Lung (tissue), 12 donors: ENCODE measurements around the gene SARDH. TPM values are rescaled to one million over a fixed set of nuclear protein-coding genes. Genes with fewer than 3 reads are reported as not detected.

ENCODE experiments used
- ATAC-seq: fragments of 200-7000 bp; cut with Tn5 transposase; one replicate; pipeline ENCODE4 v1.9.1; 2020; ENCODE audit warnings: moderate number of reproducible peaks; ENCODE audit not compliant: insufficient read depth, low FRiP score
- DNase-seq, 3 donors: peaks; one replicate each; pipeline ENCODE4 v3.0.0-alpha.2; 2013 to 2017
- H3K27ac ChIP-seq, 2 donors: one replicate each; pipeline ENCODE4 v1.5.1; 2013; ENCODE audit warnings: mild to moderate bottlenecking in 2 of 2, moderate library complexity in 2 of 2, control low read depth in 1 of 2, inconsistent platforms in 1 of 2, low read depth in 1 of 2, low read length in 1 of 2
- H3K27me3 ChIP-seq, 3 donors: one replicate each; pipeline ENCODE4 v1.5.1; 2013; ENCODE audit warnings: low read length in 2 of 3; ENCODE audit not compliant: control insufficient read depth in 3 of 3, insufficient read depth in 3 of 3
- H3K36me3 ChIP-seq, 4 donors: one replicate each; pipeline ENCODE4 v1.5.1; 2013; ENCODE audit warnings: low read length in 4 of 4, mild to moderate bottlenecking in 1 of 4, moderate library complexity in 1 of 4; ENCODE audit not compliant: control insufficient read depth in 4 of 4, insufficient read depth in 4 of 4
- H3K4me1 ChIP-seq, 5 donors: one replicate each; pipeline ENCODE4 v1.5.1; 2013; ENCODE audit warnings: low read length in 5 of 5, mild to moderate bottlenecking in 2 of 5, moderate library complexity in 1 of 5; ENCODE audit not compliant: control insufficient read depth in 5 of 5, insufficient read depth in 5 of 5
- H3K4me3 ChIP-seq: one replicate; pipeline ENCODE4 v1.5.1; 2013; ENCODE audit warnings: mild to moderate bottlenecking, control low read depth, moderate library complexity
- H3K9ac ChIP-seq, 2 donors: one replicate each; pipeline ENCODE4 v1.5.1; 2013; ENCODE audit warnings: low read length in 2 of 2, control low read depth in 1 of 2; ENCODE audit not compliant: insufficient read depth in 1 of 2
- H3K9me3 ChIP-seq, 4 donors: one replicate each; pipeline ENCODE4 v1.5.1; 2013; ENCODE audit warnings: low read length in 3 of 4, mild to moderate bottlenecking in 1 of 4, moderate library complexity in 1 of 4; ENCODE audit not compliant: control insufficient read depth in 4 of 4, insufficient read depth in 3 of 4
- CTCF ChIP-seq: IDR thresholded peaks from 2 replicates; pipeline ENCODE4 v1.5.1; 2012; ENCODE audit warnings: mild to moderate bottlenecking; ENCODE audit errors: control extremely low read depth, extremely low read depth
- WGBS, 2 donors: extraction: QIAGEN DNeasy Blood & Tissue Kit; methylation state at CpG; one replicate each; pipeline ENCODE4 v1.1.7; 2013; 5-methylcytosine and 5-hydroxymethylcytosine counted together
- polyA plus RNA-seq, 2 donors: library from polyadenylated mRNA; stranded (reverse); fragments of 200-250 nt; gene quantifications; one replicate each; pipeline ENCODE4 v1.2.1, GENCODE V29; 2013
- total RNA-seq, 2 donors: library from RNA; depleted of rRNA in 1 of 2; stranded (reverse); fragments of >200 nt in 1 of 2; gene quantifications; one replicate each; pipeline ENCODE4 v1.2.1, GENCODE V29; 2014 to 2021
- donor health status: control.
- donor health status: control.
- donor health status: Bipolar disorder and iron deficiency.
- donor health status: healthy.
- donor health status: DM: yes; HTN: yes; CAD: no.

Gene SARDH
- total and polyA plus RNA-seq, 4 donors, result 1.8 to 8.4 (median 4.7) TPM

- Histone ChIP-seq H3K4me3 (no peak overlapping the region), H3K9me3 (peaks cover 0 to 8% (median under 1%) of the 10 kb centered on the region in 4 donors), H3K9ac (no peak overlapping the region), H3K27ac (no peak overlapping the region), H3K4me1 (peaks cover 0 to under 1% (median 0%) of the 10 kb centered on the region in 5 donors), H3K36me3 (peaks cover 5 to 56% (median 30%) of the 10 kb centered on the region in 4 donors), H3K27me3 (no peaks in the 10 kb centered on the region)
- no peak for ATAC-seq
- DNase-seq, result no peak
- 83 to 87% methylated on average over 15 of the region's 15 CpGs for WGBS, 2 donors
- no peak for TF ChIP-seq CTCF
These were observed 39.1 kb upstream of the SARDH start for GRCh38 chr9:133777068-133777791.

DNA sequence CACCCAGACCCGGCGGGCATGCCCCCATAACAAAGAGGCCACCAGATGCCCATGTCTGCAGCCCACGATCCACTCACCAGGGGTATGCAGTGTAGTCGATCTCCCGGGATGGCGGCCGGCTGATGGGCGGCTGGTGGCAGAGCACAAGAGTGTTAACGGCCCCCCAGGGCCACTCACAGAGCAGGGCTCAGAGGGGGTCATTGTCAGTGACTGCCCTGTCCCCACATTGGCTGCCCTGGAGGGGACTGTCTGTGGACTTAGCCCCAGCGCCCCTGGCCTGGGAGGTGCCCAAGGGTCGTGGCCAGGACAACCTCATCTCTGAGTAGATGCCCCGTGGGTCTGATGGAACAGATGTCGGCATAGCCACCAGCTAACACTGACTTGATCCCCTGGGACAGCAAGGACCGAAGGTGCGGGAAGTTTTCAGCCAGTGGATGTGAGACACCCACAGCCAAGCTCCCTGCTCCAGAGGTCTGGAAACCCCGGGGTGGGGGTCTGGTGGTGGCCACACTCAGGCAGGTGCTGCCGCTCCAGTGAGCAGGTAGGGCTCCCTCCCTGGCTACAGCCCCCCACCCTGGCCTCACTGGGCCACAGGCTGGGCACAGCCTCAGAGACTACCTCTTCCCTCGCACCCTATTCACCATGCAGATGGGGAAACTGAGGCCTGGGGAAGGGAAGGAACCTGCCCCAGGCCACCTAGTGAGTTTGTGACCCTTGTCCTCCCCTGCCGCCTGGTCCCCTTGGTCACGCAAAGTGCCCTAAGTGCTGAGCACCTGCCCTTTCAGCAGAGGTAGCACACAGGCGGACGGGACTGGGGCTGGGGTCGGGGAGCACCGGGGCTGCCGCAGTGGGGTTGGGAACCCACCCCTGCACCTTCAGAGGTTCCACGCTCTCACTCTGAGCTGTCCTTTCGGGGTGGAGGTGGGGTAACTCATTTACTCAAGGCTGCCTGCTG lies 38.1 kb upstream of the SARDH start:
- H3K4me3 ChIP-seq, result no peak overlapping the region
- no peak for TF ChIP-seq CTCF
- 95 to 98% methylated on average over 27 of the region's 27 CpGs for WGBS, 2 donors
- H3K4me1 ChIP-seq, result no peaks in the 10 kb centered on the region
- no peak overlapping the region for H3K27ac ChIP-seq
- no peak for DNase-seq
- H3K9ac ChIP-seq, result no peak overlapping the region
- peaks cover 0 to 8% (median under 1%) of the 10 kb centered on the region in 4 donors for H3K9me3 ChIP-seq
- peaks cover 5 to 60% (median 30%) of the 10 kb centered on the region in 4 donors for H3K36me3 ChIP-seq
- no peak for ATAC-seq
- no peaks in the 10 kb centered on the region for H3K27me3 ChIP-seq

- DNase-seq, result no peak
- Histone ChIP-seq H3K27me3 (no peaks in the 10 kb centered on the region), H3K9me3 (peaks cover 0 to 8% (median under 1%) of the 10 kb centered on the region in 4 donors), H3K4me3 (no peak overlapping the region), H3K27ac (no peak overlapping the region), H3K36me3 (peaks cover 5 to 57% (median 28%) of the 10 kb centered on the region in 4 donors), H3K9ac (no peak overlapping the region), H3K4me1 (no peaks in the 10 kb centered on the region)
- WGBS, 2 donors, result 90 to 95% methylated on average over 2 of the region's 2 CpGs
- no peak for ATAC-seq
- TF ChIP-seq CTCF, result no peak
These were observed 37.1 kb upstream of the SARDH start for GRCh38 chr9:133775291-133775690.
